Nephron (organoid): Measurements from ENCODE around the gene SMIM43.
"Not testable (repeated sequence)": the region's sequence is repeated elsewhere in the genome, so short reads cannot be mapped to it uniquely, and the experiment has no call there.

Experiments used
- H3K27ac Mint-ChIP-seq, 3 experiments: 2 replicates each; pipeline ENCODE4 v1.8.0; 2020; ENCODE audit warnings: mixed read lengths in 3 of 3, mild to moderate bottlenecking in 2 of 3, moderate library complexity in 1 of 3
- H3K27me3 Mint-ChIP-seq: 2 replicates; pipeline ENCODE4 v1.8.0; 2021; ENCODE audit warnings: low read depth, mild to moderate bottlenecking, moderate library complexity, mixed read lengths
- H3K36me3 Mint-ChIP-seq: 2 replicates; pipeline ENCODE4 v1.8.0; 2020; ENCODE audit warnings: low read depth, mixed read lengths
- H3K4me1 Mint-ChIP-seq: 2 replicates; pipeline ENCODE4 v1.8.0; 2020; ENCODE audit warnings: mixed read lengths
- H3K4me3 Mint-ChIP-seq, 3 experiments: 2 replicates each; pipeline ENCODE4 v1.8.0; 2020; ENCODE audit warnings: mild to moderate bottlenecking in 3 of 3, mixed read lengths in 3 of 3, moderate library complexity in 2 of 3
- H3K9me3 Mint-ChIP-seq: 2 replicates; pipeline ENCODE4 v1.8.0; 2020; ENCODE audit warnings: mixed read lengths
- TF ChIP-seq, protein P1 (sequence below), 3 experiments: fragments of 200-600 bp; sonication (generic); IDR thresholded peaks; one replicate each; pipeline ENCODE4 v1.5.0; 2021; ENCODE audit warnings: antibody characterized with exemption in 3 of 3; ENCODE audit not compliant: unreplicated experiment in 3 of 3

The SMIM43 gene

DNA sequence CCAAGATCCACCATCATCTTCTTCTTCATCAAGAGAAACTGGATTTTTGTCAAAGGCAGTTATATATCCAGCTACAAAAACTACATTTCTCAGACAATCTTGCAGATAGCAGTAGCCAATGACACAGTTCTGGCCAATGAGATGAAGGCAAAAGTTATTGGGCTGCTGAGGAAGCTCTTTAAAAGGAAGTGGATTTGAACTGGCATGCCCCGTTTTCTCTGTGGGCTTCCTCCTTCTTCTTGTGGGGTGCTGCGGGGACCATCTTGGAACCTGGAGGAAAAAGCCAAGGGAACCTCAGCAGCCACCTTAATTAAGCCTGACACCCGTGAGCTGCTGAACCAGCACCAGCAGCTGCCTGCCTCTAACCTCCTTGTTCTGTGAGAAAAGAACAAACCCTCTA is 4.8 kb downstream of the SMIM43 start:
- Mint-ChIP-seq H3K27ac (no peak overlapping the region), H3K36me3 (no peaks in the 10 kb centered on the region), H3K4me3 (no peak overlapping the region), H3K4me1 (peaks cover 1% of the 10 kb centered on the region), H3K9me3 (peaks cover 2% of the 10 kb centered on the region), H3K27me3 (peaks cover 55% of the 10 kb centered on the region)
- TF ChIP-seq, protein P1, sequence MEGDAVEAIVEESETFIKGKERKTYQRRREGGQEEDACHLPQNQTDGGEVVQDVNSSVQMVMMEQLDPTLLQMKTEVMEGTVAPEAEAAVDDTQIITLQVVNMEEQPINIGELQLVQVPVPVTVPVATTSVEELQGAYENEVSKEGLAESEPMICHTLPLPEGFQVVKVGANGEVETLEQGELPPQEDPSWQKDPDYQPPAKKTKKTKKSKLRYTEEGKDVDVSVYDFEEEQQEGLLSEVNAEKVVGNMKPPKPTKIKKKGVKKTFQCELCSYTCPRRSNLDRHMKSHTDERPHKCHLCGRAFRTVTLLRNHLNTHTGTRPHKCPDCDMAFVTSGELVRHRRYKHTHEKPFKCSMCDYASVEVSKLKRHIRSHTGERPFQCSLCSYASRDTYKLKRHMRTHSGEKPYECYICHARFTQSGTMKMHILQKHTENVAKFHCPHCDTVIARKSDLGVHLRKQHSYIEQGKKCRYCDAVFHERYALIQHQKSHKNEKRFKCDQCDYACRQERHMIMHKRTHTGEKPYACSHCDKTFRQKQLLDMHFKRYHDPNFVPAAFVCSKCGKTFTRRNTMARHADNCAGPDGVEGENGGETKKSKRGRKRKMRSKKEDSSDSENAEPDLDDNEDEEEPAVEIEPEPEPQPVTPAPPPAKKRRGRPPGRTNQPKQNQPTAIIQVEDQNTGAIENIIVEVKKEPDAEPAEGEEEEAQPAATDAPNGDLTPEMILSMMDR (IDR thresholded peaks at IDR 0.05; ENCODE audit: unreplicated experiment in 3 of 3), result no peak

DNA sequence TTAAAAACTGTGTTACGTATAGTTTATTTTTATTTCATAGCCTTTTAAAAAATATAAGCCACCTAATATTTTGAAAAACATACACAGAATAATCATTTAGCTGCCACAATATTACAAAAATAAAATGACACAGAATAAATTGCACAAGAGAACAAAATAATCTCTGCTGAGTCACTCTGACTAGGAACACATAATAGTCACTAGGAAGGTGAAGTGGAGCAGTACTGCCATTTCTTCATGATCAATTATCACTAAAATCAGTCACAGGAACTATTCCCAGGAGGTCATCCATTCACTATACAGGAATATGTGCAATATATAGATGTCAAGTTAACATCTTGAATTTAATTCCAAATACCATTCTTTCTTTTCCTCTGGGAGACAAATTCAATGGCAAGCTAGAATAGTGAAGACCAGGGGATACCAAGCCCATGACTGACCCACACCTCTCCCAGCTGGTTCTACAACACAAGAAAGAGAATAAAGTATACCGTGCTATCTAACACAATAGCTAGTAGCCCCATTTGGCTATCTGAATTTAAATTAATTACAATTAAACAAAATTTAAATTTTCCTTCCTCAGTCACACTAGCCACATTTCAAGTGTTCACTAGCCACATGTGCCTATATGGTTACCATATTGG is 5.9 kb downstream of the SMIM43 start:
- H3K27ac Mint-ChIP-seq, result no peak overlapping the region

DNA sequence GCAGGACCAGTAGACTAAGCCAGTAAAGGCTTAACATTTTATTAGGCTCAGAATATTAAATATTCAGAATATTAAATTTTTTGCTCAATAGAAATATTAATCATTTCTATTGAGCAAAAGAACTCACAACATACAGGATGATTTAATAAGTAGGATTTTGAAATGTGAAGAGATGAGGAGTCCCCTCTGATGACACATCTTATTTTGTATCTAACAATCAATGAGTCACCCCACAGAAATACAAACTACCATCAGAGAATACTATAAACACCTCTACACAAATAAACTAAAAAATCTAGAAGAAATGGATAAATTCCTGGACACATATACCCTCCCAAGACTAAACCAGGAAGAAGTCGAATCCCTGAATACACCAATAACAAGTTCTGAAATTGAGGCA is 12.8 kb downstream of the SMIM43 start:
- not testable (repeated sequence) for H3K27me3 Mint-ChIP-seq, H3K4me3 Mint-ChIP-seq, H3K9me3 Mint-ChIP-seq, H3K27ac Mint-ChIP-seq, H3K36me3 Mint-ChIP-seq, H3K4me1 Mint-ChIP-seq

More for the DNA sequence above, 5.9 kb downstream of the SMIM43 start:
- peaks cover 48% of the 10 kb centered on the region for H3K27me3 Mint-ChIP-seq
- H3K36me3 Mint-ChIP-seq, result no peaks in the 10 kb centered on the region
- H3K4me3 Mint-ChIP-seq, result no peak overlapping the region
- H3K9me3 Mint-ChIP-seq, result peaks cover 2% of the 10 kb centered on the region
- TF ChIP-seq, protein P1 (IDR thresholded peaks at IDR 0.05; ENCODE audit: unreplicated experiment in 3 of 3), result no peak
- H3K4me1 Mint-ChIP-seq, result no peaks in the 10 kb centered on the region

DNA sequence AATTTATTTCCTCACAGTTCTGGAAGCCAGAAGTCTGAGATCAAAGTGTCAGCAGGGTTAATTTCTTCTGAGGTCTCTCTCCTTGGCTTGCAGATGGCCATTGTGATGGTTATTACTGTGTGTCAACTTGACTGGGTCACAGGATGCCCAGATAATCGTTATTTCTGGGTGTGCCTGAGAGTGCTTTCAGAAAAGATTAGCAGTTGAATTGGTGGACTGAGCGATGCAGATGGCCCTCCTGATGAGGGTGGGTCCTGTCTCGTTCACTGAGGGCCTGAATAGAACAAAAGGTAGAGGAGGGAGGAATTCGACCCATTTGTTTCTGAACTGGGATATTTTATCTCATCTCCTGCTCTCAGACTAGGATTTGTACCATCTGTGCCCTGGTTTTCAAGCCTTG is 15.7 kb downstream of the SMIM43 start:
- Mint-ChIP-seq H3K27me3 (no peaks in the 10 kb centered on the region), H3K9me3 (peaks cover 4% of the 10 kb centered on the region), H3K4me3 (no peak overlapping the region), H3K4me1 (no peaks in the 10 kb centered on the region), H3K36me3 (no peaks in the 10 kb centered on the region), H3K27ac (no peak overlapping the region)
- TF ChIP-seq, protein P1 (IDR thresholded peaks at IDR 0.05; ENCODE audit: unreplicated experiment in 3 of 3), result no peak

DNA sequence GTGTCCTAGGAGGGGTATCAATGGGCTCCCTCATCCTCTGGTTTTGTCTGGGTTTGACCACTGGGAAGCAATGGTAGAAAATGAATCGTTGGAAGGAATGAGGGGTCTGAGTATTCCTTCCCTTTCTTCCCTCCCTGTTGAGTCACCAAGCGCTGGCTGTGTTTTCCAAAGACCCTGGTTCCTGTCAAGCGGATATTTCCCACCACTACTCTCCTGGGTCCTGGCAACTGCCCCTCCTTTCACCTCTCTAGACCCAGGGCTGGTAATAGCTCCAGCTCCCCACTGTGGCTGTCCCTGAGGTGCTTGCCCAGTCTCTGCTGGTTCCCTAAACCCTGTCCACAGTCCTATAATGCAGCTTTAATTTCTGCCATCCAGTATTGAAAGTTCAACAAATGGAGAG is 22.2 kb downstream of the SMIM43 start:
- Mint-ChIP-seq H3K4me3 (no peak overlapping the region), H3K4me1 (peaks cover 42% of the 10 kb centered on the region), H3K27me3 (no peaks in the 10 kb centered on the region), H3K27ac (no peak overlapping the region), H3K9me3 (no peaks in the 10 kb centered on the region), H3K36me3 (no peaks in the 10 kb centered on the region)
- TF ChIP-seq, protein P1 (IDR thresholded peaks at IDR 0.05; ENCODE audit: unreplicated experiment in 3 of 3), result no peak

DNA sequence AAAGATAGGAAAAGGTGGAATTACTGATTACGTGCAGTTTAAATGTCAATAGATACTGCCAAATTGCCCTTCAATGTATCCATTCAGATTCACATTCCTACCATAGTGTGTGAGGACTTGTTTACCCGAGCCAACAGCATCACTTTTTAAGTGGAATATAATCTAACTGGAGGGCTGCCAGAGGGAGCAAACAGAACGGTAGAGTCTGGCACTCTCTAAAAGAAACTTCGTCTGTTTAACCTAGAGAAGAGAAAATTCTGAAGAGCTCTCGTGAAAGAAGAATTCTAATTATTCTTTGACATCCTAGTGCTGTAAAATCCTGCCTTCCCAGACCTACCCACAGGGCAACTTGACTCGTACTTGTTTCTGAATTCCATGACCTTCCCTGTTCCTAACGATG is 23.2 kb downstream of the SMIM43 start:
- Mint-ChIP-seq H3K27ac (peak overlapping the region in 2 of 3 experiments; percentile 57 to 80), H3K36me3 (no peaks in the 10 kb centered on the region), H3K9me3 (no peaks in the 10 kb centered on the region), H3K4me1 (peaks cover 49% of the 10 kb centered on the region), H3K4me3 (no peak overlapping the region), H3K27me3 (no peaks in the 10 kb centered on the region)
- TF ChIP-seq, protein P1 (IDR thresholded peaks at IDR 0.05; ENCODE audit: unreplicated experiment in 3 of 3), result no peak
